ENCODE data around the gene OCIAD2. TPM values are rescaled to one million over a fixed set of nuclear protein-coding genes. Genes with fewer than 3 reads are reported as not detected.

OCIAD2 gene
- total RNA-seq, 1 experiment from 2014 or later: 32.8 TPM

- BruUV-seq (replicated peaks): no TSS peak
- Histone ChIP-seq H3K27me3 (ENCODE audit: control insufficient read depth, insufficient read depth, low read length) (no peaks in the 10 kb centered on the region), H3K9me3 (ENCODE audit: control insufficient read depth, insufficient read depth, low read depth, low read length) (no peaks in the 10 kb centered on the region), H3K4me3 (ENCODE audit: low read depth in 2 of 2, low read length in 2 of 2) (no peak overlapping the region), H3K27ac (ENCODE audit: low read length) (no peak overlapping the region), H3K36me3 (ENCODE audit: control insufficient read depth, insufficient read depth, low read length) (no peaks in the 10 kb centered on the region), H3K4me1 (ENCODE audit: control insufficient read depth, insufficient read depth, low read length) (no peaks in the 10 kb centered on the region)
- DNase-seq (ENCODE audit: low read depth, low spot score) (no peak), ATAC-seq (no peak)
- ChIA-PET POLR2A (no interaction called here), CTCF (interaction anchor here (0.6 to 1.0 kb wide), 2 partner anchors 37 to 39 kb away, joined by 3 read pairs; no protein-coding TSS in a partner anchor)
- in situ Hi-C loops (cut with HindIII; ENCODE audit: low pct_unique_long_range_greater_than_20kb, low sequenced_read_pairs) (no loop called here), intact Hi-C loops (cut with micrococcal nuclease; ENCODE audit: unreplicated experiment) (no loop called here)
- TF ChIP-seq TCF7L2 (IDR thresholded peaks at IDR 0.05; ENCODE audit: low read depth, low read length): no peak
- TF ChIP-seq POLR2AphosphoS5 (IDR thresholded peaks at IDR 0.05; ENCODE audit: low read depth, low read length): no peak
- no peak for TF ChIP-seq REST (IDR thresholded peaks at IDR 0.05; ENCODE audit: insufficient read depth in 1 of 2, low read depth in 2 of 2, low read length in 1 of 2)
- TF ChIP-seq CTCF (IDR thresholded peaks at IDR 0.05): no peak
- no peak for TF ChIP-seq SIN3A (IDR thresholded peaks at IDR 0.05; ENCODE audit: borderline replicate concordance, insufficient read depth, low read depth, low read length)
Measured at GRCh38 chr4:48949518-48950219, 43.1 kb upstream of the OCIAD2 start.

DNA sequence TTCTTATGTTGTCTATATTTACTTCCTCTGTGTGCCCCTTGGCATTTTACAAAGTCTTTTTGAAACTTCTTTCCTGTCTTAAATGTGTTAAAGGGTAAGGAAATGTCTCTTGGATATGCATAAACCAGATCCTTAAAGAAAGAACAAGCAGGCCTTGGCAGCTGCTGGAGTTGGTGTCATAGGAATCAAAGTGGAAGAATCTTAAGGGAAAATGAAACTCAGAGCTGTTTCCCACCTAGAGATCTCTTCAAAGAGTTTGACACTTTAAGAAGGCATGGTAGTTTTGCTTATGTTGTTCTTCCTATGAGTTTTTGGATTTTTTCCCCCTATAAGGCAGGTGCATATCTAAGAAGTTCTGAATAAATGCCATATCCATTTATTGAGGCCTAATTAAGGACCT lies 42.5 kb upstream of the OCIAD2 start:
- Histone ChIP-seq H3K27ac (ENCODE audit: low read length) (no peak overlapping the region), H3K27me3 (ENCODE audit: control insufficient read depth, insufficient read depth, low read length) (no peaks in the 10 kb centered on the region), H3K4me3 (ENCODE audit: low read depth in 2 of 2, low read length in 2 of 2) (no peak overlapping the region), H3K36me3 (ENCODE audit: control insufficient read depth, insufficient read depth, low read length) (no peaks in the 10 kb centered on the region), H3K4me1 (ENCODE audit: control insufficient read depth, insufficient read depth, low read length) (no peaks in the 10 kb centered on the region), H3K9me3 (ENCODE audit: control insufficient read depth, insufficient read depth, low read depth, low read length) (no peaks in the 10 kb centered on the region)
- TF ChIP-seq SIN3A (IDR thresholded peaks at IDR 0.05; ENCODE audit: borderline replicate concordance, insufficient read depth, low read depth, low read length) (no peak), REST (IDR thresholded peaks at IDR 0.05; ENCODE audit: insufficient read depth in 1 of 2, low read depth in 2 of 2, low read length in 1 of 2) (no peak), POLR2AphosphoS5 (IDR thresholded peaks at IDR 0.05; ENCODE audit: low read depth, low read length) (no peak), TCF7L2 (IDR thresholded peaks at IDR 0.05; ENCODE audit: low read depth, low read length) (no peak), CTCF (IDR thresholded peaks at IDR 0.05) (no peak)
- BruUV-seq (replicated peaks): no TSS peak
- ATAC-seq (no peak), DNase-seq (ENCODE audit: low read depth, low spot score) (no peak)
- in situ Hi-C loops (cut with HindIII; ENCODE audit: low pct_unique_long_range_greater_than_20kb, low sequenced_read_pairs) (no loop called here), intact Hi-C loops (cut with micrococcal nuclease; ENCODE audit: unreplicated experiment) (no loop called here)
- ChIA-PET CTCF (interaction anchor here (1.0 kb wide), 1 partner anchor 36 kb away, joined by 3 read pairs; no protein-coding TSS in a partner anchor), POLR2A (no interaction called here)

Data from Panc1 (cell line).